Measurements from ENCODE around the gene KIAA1210.

GRCh38 chrX:119127650-119128049, at the start of gene KIAA1210:
- TF ChIP-seq CTCF (conservative IDR thresholded peaks at IDR 0.05) (no peak), ZFX (IDR thresholded peaks at IDR 0.05) (no peak)

Measured in C4-2B (cell line).